ENCODE results near the gene CEP128. TPM values are rescaled to one million over a fixed set of nuclear protein-coding genes. Genes with fewer than 3 reads are reported as not detected.

CEP128 gene
- total RNA-seq, 1 experiment from 2014 or later, result 27.3 TPM

- Histone ChIP-seq H3K4me3 (ENCODE audit: low read depth, low read length, poor library complexity, severe bottlenecking) (no peak overlapping the region), H3K4me1 (ENCODE audit: insufficient read depth, low read length, poor library complexity, severe bottlenecking) (no peaks in the 10 kb centered on the region), H3K9me3 (ENCODE audit: low read depth, low read length, poor library complexity, severe bottlenecking) (no peaks in the 10 kb centered on the region), H3K27me3 (replicated peaks; ENCODE audit: insufficient read depth, low read depth, low read length, poor library complexity) (no peaks in the 10 kb centered on the region), H3K27ac (ENCODE audit: low read depth, low read length, poor library complexity, severe bottlenecking) (no peak overlapping the region), H3K36me3 (ENCODE audit: insufficient read depth, low read length, poor library complexity, severe bottlenecking) (no peaks in the 10 kb centered on the region)
- TF ChIP-seq EZH2 (IDR thresholded peaks at IDR 0.05; ENCODE audit: borderline replicate concordance, low read depth, low read length, poor library complexity, severe bottlenecking), result no peak
- TF ChIP-seq, protein P1, sequence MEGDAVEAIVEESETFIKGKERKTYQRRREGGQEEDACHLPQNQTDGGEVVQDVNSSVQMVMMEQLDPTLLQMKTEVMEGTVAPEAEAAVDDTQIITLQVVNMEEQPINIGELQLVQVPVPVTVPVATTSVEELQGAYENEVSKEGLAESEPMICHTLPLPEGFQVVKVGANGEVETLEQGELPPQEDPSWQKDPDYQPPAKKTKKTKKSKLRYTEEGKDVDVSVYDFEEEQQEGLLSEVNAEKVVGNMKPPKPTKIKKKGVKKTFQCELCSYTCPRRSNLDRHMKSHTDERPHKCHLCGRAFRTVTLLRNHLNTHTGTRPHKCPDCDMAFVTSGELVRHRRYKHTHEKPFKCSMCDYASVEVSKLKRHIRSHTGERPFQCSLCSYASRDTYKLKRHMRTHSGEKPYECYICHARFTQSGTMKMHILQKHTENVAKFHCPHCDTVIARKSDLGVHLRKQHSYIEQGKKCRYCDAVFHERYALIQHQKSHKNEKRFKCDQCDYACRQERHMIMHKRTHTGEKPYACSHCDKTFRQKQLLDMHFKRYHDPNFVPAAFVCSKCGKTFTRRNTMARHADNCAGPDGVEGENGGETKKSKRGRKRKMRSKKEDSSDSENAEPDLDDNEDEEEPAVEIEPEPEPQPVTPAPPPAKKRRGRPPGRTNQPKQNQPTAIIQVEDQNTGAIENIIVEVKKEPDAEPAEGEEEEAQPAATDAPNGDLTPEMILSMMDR (conservative IDR thresholded peaks at IDR 0.05; ENCODE audit: low read depth, low read length), result no peak
- POLR2A ChIA-PET (ENCODE audit: low non-redundant PET), result no interaction called here
- intact Hi-C loops (cut with micrococcal nuclease; ENCODE audit: unreplicated experiment), result no loop called here
- CTCF ChIA-PET, result no interaction called here
- no peak for DNase-seq (ENCODE audit: low spot score)
- no TSS peak for BruUV-seq (replicated peaks)
These were observed 452.0 kb downstream of the CEP128 start for GRCh38 chr14:80489513-80489912.

DNA sequence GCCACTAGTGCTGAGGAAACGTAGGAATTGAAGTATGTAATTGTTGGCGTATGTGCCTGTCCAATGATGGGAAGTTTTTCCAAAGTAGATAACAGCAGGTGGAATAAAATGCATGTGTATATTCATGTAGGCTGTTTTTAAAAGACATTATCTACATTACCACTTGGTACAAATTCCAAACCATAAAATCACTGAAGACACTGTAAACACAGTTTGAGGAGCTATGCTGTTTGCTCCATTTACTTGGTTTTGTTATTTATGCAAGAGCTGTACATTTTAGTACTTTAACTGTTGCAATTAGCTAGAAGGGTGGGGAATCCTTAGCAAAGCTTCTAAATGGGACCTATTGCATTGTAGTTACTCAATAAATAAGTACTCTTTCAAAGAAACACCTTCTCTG is 455.8 kb downstream of the CEP128 start:
- POLR2A ChIA-PET (ENCODE audit: low non-redundant PET), result no interaction called here
- BruUV-seq (replicated peaks), result no TSS peak

DNA sequence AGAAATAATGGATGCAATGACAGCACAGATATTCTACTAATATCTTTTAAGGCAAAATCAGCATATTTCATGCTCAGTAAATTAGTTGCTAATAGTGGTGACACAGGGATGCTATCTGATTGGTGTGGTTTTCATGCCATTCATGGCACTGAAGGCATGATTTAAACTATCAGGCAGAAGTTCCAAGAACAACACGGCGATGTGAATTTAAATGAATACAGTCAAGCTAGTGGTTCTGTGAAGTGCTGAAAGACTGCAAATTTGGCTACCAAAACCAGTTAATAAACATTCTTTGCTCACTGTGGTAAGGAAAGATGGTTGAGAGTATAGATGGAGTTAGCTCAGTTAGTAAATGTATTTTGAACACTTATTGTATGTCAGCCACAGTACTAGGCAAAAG is 458.2 kb downstream of the CEP128 start:
- H3K36me3 ChIP-seq (ENCODE audit: insufficient read depth, low read length, poor library complexity, severe bottlenecking), result no peaks in the 10 kb centered on the region
- DNase-seq (ENCODE audit: low spot score), result no peak
- no peak overlapping the region for H3K27ac ChIP-seq (ENCODE audit: low read depth, low read length, poor library complexity, severe bottlenecking)
- no peaks in the 10 kb centered on the region for H3K27me3 ChIP-seq (replicated peaks; ENCODE audit: insufficient read depth, low read depth, low read length, poor library complexity)
- no peak overlapping the region for H3K4me3 ChIP-seq (ENCODE audit: low read depth, low read length, poor library complexity, severe bottlenecking)
- ChIA-PET POLR2A (ENCODE audit: low non-redundant PET) (no interaction called here), CTCF (no interaction called here)
- BruUV-seq (replicated peaks), result no TSS peak
- H3K4me1 ChIP-seq (ENCODE audit: insufficient read depth, low read length, poor library complexity, severe bottlenecking), result no peaks in the 10 kb centered on the region
- intact Hi-C loops (cut with micrococcal nuclease; ENCODE audit: unreplicated experiment), result no loop called here
- no peak for TF ChIP-seq EZH2 (IDR thresholded peaks at IDR 0.05; ENCODE audit: borderline replicate concordance, low read depth, low read length, poor library complexity, severe bottlenecking)
- TF ChIP-seq, protein P1 (conservative IDR thresholded peaks at IDR 0.05; ENCODE audit: low read depth, low read length), result no peak
- H3K9me3 ChIP-seq (ENCODE audit: low read depth, low read length, poor library complexity, severe bottlenecking), result no peaks in the 10 kb centered on the region

More for the DNA sequence above, 455.8 kb downstream of the CEP128 start:
- TF ChIP-seq, protein P1 (conservative IDR thresholded peaks at IDR 0.05; ENCODE audit: low read depth, low read length), result no peak
- no peak for TF ChIP-seq EZH2 (IDR thresholded peaks at IDR 0.05; ENCODE audit: borderline replicate concordance, low read depth, low read length, poor library complexity, severe bottlenecking)
- DNase-seq (ENCODE audit: low spot score), result no peak
- no peak overlapping the region for H3K27ac ChIP-seq (ENCODE audit: low read depth, low read length, poor library complexity, severe bottlenecking)
- CTCF ChIA-PET, result no interaction called here
- no peak overlapping the region for H3K4me3 ChIP-seq (ENCODE audit: low read depth, low read length, poor library complexity, severe bottlenecking)
- H3K36me3 ChIP-seq (ENCODE audit: insufficient read depth, low read length, poor library complexity, severe bottlenecking), result no peaks in the 10 kb centered on the region
- H3K27me3 ChIP-seq (replicated peaks; ENCODE audit: insufficient read depth, low read depth, low read length, poor library complexity), result no peaks in the 10 kb centered on the region
- H3K4me1 ChIP-seq (ENCODE audit: insufficient read depth, low read length, poor library complexity, severe bottlenecking), result no peaks in the 10 kb centered on the region
- intact Hi-C loops (cut with micrococcal nuclease; ENCODE audit: unreplicated experiment), result no loop called here
- H3K9me3 ChIP-seq (ENCODE audit: low read depth, low read length, poor library complexity, severe bottlenecking), result no peaks in the 10 kb centered on the region

Data from A673 (cell line).